Measurements from ENCODE around the gene HRH3.

HRH3 gene

DNA sequence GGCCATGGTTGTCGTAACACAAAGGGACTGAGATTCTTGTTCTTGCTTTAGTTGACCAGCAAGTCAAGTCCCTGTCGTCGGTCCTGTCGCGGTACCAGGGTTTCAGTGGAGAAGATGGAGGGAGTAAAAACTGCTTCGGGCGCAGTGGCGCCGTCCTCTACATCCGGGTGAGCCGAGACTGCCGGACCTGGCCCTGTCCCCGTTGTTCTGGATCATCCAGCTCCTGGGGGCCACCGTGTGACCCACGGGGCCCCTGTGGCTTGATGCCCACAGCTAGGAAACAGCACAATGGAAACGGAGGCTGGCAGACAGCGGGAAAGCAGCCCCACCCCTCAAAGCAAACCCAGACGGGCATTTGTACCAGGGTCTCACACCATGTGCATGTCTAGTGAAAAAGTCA lies 22.3 kb downstream of the HRH3 start:
- no peak for DNase-seq (ENCODE audit: low spot score)

DNA sequence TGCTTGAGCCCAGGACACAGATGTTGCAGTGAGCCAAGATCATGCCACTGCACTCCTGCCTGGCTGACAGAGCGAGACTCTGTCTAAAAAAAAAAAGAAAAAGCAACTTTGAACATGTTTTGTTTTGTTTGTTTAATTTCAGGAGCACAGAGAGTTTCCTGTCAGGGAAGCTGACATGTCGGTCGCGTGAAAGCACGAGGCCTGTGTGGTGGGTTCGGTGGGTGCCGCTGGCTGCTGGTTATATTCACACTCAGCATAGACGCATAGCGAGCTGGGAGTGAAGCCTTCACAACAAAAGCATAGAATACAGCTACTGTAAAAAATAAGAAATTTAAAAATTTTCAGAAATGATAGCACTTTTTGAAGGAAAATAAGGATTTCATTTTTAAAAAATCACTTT lies 22.8 kb downstream of the HRH3 start:
- DNase-seq (ENCODE audit: low spot score) = no peak

DNA sequence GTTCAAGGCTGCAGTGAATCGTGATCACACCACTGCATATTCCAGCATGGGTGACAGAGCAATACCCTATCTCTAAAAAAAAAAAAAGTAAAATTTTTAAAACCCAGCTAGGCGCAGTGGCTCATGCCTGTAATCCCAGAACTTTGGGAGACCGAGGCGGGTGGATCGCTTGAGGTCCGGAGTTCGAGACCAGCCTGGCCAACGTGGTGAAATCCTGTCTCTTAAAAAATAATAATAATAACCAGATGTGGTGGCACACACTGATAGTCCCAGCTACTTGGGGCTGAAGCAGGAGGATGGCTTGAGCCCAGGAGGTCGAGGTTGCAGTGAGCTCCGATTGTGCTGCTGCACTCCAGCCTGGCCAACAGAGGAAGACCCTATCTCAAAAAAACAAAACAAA lies 23.8 kb downstream of the HRH3 start:
- DNase-seq (ENCODE audit: low spot score) = no peak

DNA sequence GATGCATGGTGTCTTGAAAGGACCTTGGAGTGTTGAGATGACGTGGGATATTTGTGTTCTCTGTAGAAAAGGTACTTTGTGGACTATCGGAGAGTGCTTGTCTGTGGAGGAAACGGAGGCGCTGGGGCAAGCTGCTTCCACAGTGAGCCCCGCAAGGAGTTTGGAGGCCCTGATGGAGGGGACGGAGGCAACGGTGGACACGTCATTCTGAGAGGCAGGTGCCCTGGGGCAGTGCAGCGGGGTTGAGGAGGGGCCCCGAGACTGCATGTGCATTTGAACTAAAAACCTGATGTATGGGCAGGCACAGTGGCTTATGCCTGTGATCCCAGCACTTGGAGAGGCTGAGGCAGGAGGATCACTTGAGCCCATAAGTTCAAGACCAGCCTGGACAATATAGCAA lies 24.3 kb downstream of the HRH3 start:
- no peak for DNase-seq (ENCODE audit: low spot score)

DNA sequence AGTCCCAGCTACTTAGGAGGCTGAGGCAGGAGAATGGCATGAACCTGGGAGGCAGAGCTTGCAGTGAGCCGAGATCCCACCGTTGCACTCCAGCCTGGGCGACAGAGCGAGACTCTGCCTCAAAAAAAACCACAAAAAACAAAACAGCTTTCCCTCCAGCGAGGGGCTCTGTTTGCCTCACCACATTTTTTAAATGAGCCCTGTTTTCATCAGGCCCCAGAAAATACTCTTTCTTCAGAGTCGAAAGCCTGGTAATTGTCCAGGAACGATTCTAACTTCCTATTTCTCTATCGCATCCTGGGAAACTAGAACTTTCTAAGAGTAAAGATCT lies 25.0 kb downstream of the HRH3 start:
- no peak for DNase-seq (ENCODE audit: low spot score)

DNA sequence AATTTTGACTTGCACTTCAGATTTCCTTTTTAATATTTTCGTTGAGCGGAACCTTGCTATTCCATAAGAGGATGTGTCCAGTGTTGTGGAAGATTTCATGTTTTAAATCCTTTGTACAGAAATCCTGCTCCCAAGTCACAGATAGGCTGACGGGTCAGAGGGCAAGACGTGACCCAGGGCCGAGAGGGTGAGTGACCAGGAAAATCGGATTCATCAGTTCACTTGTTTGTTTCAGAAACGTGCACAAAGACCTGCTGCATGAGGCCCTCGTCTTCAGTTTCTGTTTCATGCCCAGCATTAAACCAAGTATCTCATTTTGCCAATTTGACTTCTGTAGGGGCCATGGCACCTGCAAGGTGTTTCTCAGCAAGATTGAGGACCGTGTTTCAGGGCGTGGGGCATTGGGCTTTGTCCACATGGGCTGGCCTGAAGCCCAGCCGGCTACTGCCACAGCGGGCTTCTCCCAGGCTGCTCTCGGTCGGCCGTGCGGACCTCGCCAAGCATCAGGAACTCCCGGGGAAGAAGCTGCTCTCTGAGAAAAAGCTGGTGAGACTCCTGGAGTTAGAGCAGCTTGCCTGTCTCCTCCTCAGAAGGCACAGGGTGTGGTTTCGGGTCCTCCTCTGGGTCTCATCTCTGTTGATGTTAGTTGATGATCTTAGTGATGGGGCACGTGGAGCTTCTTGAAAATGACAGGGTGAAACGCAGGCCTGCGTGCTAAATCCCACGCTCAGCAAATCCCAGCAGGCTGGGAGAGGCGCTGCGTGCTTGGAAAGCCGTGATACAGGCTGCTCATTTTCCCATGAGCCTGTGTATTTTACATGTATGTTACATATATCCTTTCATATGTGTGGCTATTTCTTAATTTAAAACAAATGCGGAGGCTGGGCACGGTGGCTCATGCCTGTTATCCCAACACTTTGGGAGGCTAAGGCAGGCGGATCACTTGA lies 26.7 kb downstream of the HRH3 start:
- no peak for DNase-seq (ENCODE audit: low spot score)

DNA sequence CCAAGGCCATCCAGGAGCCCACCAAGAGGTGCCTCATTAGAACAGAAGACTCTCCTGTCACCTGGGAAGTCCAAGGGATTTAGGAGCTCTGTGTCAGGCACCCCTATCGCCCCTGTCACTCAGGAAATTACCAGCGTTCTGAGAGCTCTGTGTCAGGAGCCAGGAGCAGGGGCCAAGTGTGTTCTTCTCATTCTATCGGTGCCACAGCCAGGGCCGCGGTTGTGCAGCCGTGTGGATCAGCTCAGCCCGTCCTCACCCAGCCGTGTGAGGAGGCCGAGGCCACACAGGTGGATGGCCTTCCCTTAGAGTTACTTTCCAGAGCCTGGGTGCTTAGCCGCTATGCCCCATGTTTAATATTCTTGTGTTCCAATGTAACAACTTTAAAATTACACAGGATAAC lies 27.4 kb downstream of the HRH3 start:
- no peak for DNase-seq (ENCODE audit: low spot score)

DNA sequence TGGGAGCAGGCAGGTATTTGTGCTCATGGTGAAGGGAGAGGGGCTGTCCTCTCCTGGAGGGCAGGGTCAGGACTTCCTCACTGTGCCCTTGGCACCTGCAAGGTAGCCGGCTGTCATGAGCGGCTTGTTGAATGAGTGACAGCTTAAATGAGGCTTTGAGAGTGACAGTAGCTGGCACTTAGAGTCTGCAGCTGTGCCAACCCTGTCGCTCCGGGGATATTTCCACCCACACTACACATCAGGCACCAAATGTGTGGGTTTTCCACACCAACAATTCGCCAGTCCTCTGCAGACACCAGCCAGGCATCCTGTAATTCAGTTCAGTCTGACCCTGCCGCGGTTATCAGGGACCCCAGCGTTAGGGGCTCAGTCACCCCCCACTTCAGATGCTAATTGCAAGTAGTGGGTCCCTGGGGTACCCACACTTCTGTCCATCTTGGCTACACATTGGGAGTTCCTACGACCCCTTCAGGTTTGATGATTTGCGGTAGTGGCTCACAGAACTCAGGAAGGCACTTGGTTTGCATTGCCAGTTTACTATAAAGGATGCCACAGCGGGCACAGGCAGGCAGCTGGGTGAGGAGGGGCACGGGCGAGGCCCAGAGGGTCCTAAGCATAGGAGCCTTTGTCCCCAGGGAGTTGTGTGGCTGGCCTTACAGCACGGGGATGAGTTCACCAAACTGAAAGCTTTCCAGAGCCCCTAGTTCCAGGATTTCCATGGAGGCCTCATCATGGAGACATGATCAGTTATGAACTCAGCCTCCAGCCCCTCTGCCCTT lies 28.1 kb downstream of the HRH3 start:
- no peak for DNase-seq (ENCODE audit: low spot score)

DNA sequence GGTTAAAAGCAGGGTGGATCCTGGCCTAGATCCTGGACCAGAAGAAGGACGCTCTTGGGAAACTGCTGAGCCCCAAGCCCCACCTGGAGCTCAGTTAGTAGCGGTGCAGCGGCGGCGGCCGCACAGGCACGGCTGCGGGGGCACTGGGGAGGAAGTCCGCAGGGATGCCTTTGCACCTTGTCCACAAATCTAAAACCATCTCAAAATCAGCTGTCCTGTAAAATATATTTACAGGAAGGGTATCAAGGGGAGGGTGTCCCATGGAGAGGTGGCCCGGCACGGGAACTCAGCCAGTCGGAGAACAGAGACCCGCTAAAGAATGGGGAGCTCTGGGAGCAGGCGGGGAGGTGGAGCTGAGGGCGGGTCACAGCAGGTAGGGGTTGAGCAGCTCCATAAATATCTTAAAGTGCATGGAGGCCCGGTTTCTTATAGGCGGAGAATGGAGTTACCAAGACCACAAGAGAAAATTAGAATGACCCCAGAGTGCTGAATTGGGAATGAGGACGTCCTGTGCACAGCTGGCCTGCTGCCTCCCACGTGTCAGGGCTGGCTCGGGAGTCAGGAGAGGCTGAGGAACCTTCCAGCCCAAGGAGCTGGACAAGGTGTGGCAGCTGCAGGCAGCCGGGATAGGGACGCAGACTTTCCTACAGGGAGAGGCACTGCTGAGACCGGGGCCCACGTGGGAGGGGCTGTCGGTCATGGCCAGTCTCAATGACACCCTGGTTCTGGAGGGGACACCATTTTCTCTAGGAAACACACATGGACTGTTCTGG lies 29.3 kb downstream of the HRH3 start:
- DNase-seq (ENCODE audit: low spot score) = no peak

DNA sequence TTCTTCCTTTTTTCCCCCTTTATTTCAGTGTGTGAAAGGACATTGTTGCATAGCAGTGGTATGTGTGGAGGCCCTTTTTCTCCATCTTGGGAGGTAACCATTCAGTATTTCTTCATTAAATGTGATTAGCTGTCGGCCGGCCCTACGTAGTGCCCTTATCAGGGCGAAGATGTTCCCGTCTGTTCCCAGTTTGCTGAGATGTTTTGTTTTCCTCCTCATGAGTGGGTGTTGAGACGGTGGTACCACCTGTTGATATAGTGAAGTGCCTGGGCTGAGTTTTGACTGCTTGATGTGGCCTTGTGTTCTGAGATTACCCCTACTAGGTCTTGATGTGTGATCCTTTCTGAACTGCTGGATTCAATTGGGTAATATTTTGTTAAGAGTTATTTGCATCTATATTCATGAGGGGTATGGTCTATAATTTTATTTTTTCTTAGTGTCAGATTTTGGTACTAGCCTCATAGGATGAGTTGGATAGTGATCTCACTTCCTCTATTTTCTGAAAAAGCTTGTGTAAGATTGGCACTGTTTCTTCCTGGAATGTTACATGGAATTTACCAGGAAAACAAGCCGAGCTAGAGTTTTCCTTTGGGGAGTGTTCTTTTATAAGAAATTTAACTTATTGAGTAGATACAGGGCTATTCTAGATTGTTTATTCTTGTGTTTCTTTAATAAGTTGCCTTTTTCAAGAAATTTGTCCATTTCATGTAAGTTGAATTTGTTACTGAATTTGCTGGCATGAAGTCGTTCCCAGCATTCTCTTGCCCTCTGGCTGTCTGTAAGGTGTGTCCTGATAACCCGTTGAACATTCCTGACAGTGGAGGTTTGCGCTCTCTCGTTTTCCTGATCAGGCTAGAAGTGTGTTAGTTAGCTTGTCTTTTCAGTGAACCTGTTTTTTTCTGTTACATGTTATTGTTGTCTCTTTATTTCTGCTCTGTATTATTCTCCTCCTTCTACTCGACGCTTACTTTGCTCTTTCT lies 32.9 kb downstream of the HRH3 start:
- peak; percentile 47 for DNase-seq (ENCODE audit: low spot score)

DNA sequence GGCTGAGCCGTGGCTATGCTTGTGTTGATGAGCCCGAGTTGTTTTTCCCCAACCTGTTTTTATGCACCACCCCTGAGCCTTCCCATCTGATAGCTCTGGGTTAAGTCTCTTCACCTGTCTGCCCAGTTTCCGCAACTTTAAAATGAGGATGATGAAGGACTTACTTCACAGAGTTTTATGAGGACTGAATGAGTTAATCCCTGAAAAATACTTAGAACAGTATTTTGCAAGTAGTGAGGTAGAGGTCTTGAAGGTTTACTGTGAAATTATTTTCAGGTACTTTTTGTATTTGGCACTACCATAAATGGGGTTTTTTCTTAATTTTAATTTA lies 34.0 kb downstream of the HRH3 start:
- no peak for DNase-seq (ENCODE audit: low spot score)

DNA sequence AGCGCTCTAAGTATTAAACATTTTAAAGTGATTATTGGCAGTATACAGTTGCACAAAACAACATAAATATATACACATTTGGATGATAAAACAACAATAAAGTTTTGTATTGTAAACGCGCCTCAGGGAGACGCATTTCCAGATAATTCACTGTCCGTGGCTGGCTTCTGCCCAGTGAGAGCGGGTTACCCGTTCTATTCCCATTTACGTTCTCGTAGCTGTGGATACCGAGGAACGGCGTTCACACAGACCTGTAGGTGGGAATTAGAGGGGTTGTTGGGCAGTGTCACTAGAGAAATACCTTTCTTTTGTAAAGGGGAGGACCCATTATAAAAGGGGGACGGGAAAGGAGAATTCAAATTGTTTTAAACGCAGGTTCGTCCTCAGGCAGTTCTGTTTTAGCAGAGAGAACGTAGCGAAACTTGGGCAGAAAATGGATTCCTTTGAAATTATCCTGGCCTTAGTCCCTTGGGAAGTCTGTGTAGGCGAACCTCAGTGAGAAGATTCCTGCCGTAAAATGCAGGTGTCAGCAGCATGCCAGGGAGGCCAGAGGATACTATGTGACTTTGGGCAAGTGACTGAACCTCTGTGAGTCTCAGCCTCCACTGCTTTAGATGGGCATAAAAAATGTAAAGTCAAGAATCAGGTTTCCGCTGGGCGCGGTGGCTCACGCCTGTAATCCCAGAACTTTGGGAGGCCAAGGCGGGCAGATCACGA lies 36.5 kb downstream of the HRH3 start:
- peak; percentile 43 for DNase-seq (ENCODE audit: low spot score)

DNA sequence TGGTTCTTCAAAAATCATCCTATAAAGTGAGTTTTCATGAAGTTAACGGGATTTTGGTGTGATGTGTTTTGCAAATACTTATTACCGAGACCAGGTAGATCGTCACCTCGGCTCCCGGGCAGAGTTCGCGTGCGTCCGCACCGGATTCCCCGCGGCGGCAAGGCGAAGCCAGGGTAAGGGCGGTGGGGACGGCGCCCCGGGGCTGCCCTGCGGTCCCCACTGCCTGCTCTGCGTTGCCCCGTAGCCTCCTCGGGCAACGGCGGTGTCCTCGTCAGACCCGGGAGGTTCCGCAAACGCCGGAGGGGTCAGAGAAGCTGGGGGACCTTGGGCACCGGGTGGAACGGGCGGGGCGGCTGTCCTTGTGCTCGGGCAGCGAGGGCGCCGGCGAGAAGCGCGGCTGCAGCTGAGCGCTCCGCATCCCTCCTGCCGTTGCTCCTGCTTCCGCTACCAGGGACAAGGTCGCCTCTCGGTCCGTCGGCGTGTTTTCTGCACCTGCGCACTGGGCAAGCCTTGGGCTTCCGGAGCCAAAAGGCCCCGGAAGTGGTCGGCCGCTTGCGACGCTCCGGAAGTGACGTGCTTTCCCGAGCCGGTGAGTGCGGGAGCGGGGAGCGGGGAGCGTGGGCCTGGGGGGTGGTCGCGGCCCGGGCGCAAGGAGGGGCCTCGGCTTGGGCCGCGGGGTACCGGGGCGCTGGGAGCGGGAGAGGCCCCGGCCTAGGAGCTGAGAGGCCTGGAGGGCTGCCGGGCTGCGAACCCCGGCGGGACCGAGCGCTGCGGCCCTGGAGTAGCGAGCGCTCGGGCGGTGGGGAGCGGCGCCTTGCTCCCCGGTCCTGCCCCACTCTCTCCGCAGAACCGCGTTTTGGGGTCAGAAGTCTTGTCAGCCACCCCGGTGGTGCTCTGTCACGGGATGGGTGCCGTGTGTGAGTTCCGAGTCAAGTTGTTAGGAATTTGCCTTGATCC lies 37.3 kb downstream of the HRH3 start, which contains the start of gene MTG2:
Gene MTG2 (plus strand): TSS at position 560 of the 957 bp plus-strand sequence. CDS start 10,393 bp downstream, outside the sequence.
- DNase-seq (ENCODE audit: low spot score) = peak; percentile 100

DNA sequence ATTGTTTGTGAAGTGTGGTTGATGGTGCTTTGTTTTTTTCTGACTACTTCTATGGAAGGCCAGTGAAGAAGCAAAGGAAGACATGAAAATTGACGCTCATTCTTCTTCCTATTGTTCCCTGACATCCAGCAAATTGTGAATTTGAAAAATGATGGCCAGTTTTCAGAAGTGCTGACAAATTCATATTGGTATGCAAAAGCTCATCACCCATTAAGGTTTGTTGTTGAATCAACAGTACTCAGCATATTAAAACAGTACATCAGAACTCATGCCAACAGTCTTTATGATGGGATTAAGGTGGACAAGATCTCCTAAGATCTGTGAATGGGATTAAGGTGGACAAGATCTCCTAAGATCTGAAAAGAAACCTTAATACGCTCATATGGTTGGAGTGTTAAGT lies 38.3 kb downstream of the HRH3 start:
- no peak for DNase-seq (ENCODE audit: low spot score)

DNA sequence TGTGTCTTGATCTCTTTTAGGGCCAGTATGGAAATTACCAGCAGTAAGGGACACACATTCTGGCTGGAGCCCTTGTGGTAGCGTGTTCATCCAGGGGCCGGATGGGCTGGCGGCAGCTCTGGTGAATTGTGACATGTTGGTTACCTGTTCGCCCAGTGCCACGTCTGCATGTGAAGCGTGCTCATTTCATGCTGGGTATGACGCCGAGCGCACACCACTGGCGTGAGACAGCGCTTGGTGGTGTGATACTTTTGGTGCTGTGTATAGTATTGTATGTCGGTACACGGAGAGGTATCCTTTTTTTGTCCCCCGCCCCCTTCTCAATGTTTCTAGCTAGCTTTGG lies 40.9 kb downstream of the HRH3 start:
- no peak for DNase-seq (ENCODE audit: low spot score)

DNA sequence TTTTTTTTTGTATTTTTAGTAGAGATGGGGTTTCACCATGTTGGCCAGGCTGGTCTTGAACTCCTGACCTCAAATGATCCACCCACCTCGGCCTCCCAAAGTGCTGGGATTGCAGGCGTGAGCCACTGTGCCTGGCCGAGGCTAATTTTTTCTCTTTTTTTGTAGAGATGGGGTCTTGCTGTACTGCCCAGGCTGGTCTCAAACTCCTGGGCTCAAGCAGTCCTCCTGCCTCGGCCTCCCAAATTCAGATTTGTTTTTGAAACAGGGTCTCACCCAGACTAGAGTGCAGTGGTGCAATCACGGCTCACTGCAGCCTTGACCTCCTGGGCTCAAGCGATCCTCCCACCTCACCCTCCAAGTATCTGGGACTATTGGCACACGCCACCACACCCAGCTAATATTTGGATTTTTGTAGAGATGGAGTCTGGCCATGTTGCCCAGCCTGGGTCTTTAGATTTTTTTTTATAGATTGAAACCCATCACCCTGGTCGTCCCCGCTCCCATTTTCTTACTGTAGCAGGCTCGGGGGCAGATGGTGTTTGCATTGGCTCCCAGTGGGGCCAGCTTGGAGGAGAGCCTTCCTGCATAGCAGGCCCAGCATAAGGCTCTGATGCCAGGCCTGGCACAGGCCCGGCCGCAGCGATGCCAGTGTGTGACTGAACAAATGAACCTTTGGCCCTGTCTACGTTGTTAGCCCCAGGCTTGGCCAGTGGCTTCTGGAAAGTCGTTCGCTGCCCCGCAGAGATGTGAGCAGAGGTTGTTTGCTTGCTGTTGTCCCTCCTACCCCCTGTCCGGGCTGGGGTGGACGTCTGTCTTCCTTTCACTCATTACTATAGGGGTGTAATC lies 41.5 kb downstream of the HRH3 start:
- DNase-seq (ENCODE audit: low spot score) = no peak

DNA sequence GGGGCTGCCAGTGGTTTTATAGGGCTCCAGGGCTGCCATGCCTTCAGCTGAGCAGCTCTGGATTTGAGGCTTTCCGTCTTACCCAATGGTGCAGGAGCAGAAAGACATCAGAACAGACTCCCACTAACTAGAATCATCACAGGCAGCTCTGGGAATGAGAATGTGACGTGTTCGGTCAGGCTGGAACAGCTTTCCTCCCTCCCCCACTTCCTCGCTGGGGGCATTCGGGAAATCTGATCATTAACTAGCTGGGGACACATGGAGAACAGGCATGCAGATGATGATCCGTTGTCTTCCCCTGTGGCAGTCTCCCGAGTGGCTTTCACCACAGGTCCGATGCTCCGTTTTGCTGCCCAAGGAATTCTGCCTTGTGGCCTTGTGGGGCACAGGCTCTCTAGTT lies 42.8 kb downstream of the HRH3 start:
- no peak for DNase-seq (ENCODE audit: low spot score)

DNA sequence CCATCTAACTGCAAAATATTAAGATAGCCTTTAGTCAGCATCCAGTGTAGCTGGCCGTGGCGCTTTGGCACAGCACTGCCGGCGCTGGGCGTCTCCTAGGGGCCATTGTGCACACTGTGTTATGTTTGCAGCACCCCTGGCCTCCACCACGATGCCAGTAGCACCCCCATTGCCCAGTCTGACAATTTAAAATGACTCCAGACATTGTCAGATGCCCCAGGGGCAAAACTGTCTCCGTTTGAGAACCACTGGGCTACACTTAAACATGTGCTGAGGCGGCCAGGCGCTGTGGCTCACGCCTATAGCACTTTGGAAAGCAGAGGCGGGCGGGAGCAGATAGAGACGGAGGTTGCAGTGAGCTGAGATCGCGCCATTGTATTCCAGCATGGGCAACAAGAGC lies 43.2 kb downstream of the HRH3 start:
- no peak for DNase-seq (ENCODE audit: low spot score)

DNA sequence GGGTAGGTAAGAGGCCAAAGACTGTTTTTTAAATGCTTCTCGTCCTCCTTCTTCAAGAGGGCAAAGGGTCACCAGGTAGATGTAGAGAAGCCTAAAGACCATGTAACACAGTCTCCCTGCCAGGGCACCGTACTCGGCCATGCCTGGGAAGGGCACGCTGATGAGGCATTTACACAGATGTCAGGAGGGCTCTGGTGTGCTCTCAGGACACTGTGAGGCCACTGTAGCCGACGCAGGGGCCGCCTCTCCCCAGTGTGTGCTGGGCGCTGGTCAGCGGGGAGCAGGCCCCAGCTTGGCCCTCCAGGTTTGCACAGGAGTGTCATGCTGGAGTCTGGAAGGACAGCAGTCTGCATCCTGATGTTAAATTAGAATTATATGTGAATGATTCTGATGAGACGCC lies 44.4 kb downstream of the HRH3 start:
- no peak for DNase-seq (ENCODE audit: low spot score)

Measured in AG20443 (cell line).